Measurements from ENCODE around the gene ARHGEF33.

Gene ARHGEF33

GRCh38 chr2:39018638-39019037, 129.0 kb downstream of the ARHGEF33 start:
- DNase-seq (ENCODE audit: low spot score), result no peak

GRCh38 chr2:39020383-39020782, 130.7 kb downstream of the ARHGEF33 start:
- DNase-seq (ENCODE audit: low spot score), result no peak

- no peak for DNase-seq (ENCODE audit: low spot score)
Observed at GRCh38 chr2:39022642-39023235, 133.1 kb downstream of the ARHGEF33 start.

GRCh38 chr2:39023649-39024048, 134.0 kb downstream of the ARHGEF33 start:
- DNase-seq (ENCODE audit: low spot score), result no peak

DNA sequence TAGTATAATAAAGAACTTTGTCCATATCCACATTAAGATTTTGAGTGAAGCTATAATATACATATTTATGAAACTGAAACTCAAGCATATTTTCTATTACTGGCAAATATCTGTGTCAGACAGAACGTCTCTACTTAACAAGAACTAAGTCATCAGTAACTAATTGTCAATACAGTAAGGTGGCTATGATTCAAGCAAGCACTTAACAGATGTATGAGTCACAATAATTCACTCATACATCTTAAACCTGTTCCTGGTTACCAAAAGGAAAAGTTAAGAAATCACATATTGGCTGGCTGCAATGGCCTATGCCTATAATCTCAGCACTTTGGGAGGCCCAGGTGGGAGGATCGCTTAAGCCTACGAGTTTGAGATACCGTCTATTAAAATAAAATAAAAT, 135.2 kb downstream of the ARHGEF33 start:
- no peak for DNase-seq (ENCODE audit: low spot score)

Data from globus pallidus (tissue), 1 donor.